Measurements from ENCODE around the gene PRPF18. TPM values are rescaled to one million over a fixed set of nuclear protein-coding genes. Genes with fewer than 3 reads are reported as not detected.

Gene PRPF18
- total RNA-seq, 6 experiments from 2014 or later = 8.1 to 16.1 (median 11.5) TPM

GRCh38 chr10:13590886-13591285 is 4.1 kb downstream of the PRPF18 start:
- ATAC-seq (no peak), DNase-seq (no peak)
- Histone ChIP-seq H3K36me3 (no peaks in the 10 kb centered on the region), H3K4me3 (no peak overlapping the region), H3K27me3 (no peaks in the 10 kb centered on the region), H3K27ac (no peak overlapping the region), H3K4me1 (peaks cover 0 to 11% (median 0%) of the 10 kb centered on the region in 4 donors), H3K9me3 (no peaks in the 10 kb centered on the region)
- WGBS (ENCODE audit: insufficient coverage, low coverage, low lambda C conversion rate, missing lambda C conversion rate) = 87% methylated on average over 4 of the region's 4 CpGs
- intact Hi-C loops (cut with DNase I) = no loop called here
- TF ChIP-seq, protein P1, sequence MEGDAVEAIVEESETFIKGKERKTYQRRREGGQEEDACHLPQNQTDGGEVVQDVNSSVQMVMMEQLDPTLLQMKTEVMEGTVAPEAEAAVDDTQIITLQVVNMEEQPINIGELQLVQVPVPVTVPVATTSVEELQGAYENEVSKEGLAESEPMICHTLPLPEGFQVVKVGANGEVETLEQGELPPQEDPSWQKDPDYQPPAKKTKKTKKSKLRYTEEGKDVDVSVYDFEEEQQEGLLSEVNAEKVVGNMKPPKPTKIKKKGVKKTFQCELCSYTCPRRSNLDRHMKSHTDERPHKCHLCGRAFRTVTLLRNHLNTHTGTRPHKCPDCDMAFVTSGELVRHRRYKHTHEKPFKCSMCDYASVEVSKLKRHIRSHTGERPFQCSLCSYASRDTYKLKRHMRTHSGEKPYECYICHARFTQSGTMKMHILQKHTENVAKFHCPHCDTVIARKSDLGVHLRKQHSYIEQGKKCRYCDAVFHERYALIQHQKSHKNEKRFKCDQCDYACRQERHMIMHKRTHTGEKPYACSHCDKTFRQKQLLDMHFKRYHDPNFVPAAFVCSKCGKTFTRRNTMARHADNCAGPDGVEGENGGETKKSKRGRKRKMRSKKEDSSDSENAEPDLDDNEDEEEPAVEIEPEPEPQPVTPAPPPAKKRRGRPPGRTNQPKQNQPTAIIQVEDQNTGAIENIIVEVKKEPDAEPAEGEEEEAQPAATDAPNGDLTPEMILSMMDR (IDR thresholded peaks at IDR 0.05) = no peak
- TF ChIP-seq POLR2A (IDR thresholded peaks at IDR 0.05) = no peak

GRCh38 chr10:13592306-13592705 is 5.5 kb downstream of the PRPF18 start:
- no peaks in the 10 kb centered on the region for H3K9me3 ChIP-seq
- H3K27ac ChIP-seq = no peak overlapping the region
- peaks cover 0 to 11% (median 0%) of the 10 kb centered on the region in 4 donors for H3K4me1 ChIP-seq
- no peak for DNase-seq
- ATAC-seq = no peak
- intact Hi-C loops (cut with DNase I) = no loop called here
- H3K4me3 ChIP-seq = no peak overlapping the region
- WGBS (ENCODE audit: insufficient coverage, low coverage, low lambda C conversion rate, missing lambda C conversion rate) = 100% methylated on average over 2 of the region's 2 CpGs
- H3K36me3 ChIP-seq = no peaks in the 10 kb centered on the region
- H3K27me3 ChIP-seq = no peaks in the 10 kb centered on the region
- TF ChIP-seq, protein P1 (IDR thresholded peaks at IDR 0.05) = no peak
- TF ChIP-seq POLR2A (IDR thresholded peaks at IDR 0.05) = no peak

DNA sequence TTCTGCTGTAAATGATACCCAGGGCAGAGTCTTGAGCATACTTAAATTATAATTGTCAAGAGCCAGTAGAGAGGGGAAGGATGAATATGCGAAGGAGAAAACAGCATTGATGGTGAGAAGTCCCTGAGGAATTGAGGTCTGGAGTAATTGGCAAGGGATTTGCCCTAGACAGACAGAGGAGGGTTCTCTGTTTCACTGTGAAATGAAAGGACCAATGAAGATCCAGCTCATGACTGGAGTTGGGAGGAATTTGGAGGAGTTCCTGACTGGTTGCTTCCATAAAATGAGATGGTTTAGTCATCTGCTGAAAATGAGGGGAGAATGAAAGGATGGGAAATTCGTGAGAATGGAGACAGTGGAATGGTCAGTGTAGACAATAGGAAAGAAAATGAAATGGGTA is 6.8 kb downstream of the PRPF18 start:
- TF ChIP-seq, protein P1 (IDR thresholded peaks at IDR 0.05) = no peak
- TF ChIP-seq POLR2A (IDR thresholded peaks at IDR 0.05) = no peak
- no peak overlapping the region for H3K27ac ChIP-seq
- peaks cover 0 to 4% (median 0%) of the 10 kb centered on the region in 4 donors for H3K4me1 ChIP-seq
- ATAC-seq (no peak), DNase-seq (no peak)
- no peak overlapping the region for H3K4me3 ChIP-seq
- H3K9me3 ChIP-seq = no peaks in the 10 kb centered on the region
- 94% methylated on average over 2 of the region's 2 CpGs for WGBS (ENCODE audit: insufficient coverage, low coverage, low lambda C conversion rate, missing lambda C conversion rate)
- H3K36me3 ChIP-seq = peaks cover 0 to 6% (median 0%) of the 10 kb centered on the region in 4 donors
- H3K27me3 ChIP-seq = no peaks in the 10 kb centered on the region
- intact Hi-C loops (cut with DNase I) = no loop called here

GRCh38 chr10:13594641-13595040 is 7.9 kb downstream of the PRPF18 start:
- WGBS (ENCODE audit: insufficient coverage, low coverage, low lambda C conversion rate, missing lambda C conversion rate) = 92% methylated on average over 2 of the region's 2 CpGs
- intact Hi-C loops (cut with DNase I) = no loop called here
- ATAC-seq (no peak), DNase-seq (no peak)
- H3K27ac ChIP-seq = no peak overlapping the region
- H3K27me3 ChIP-seq = no peaks in the 10 kb centered on the region
- peaks cover 0 to 9% (median 0%) of the 10 kb centered on the region in 4 donors for H3K36me3 ChIP-seq
- TF ChIP-seq, protein P1 (IDR thresholded peaks at IDR 0.05) = no peak
- TF ChIP-seq POLR2A (IDR thresholded peaks at IDR 0.05) = no peak
- H3K4me3 ChIP-seq = no peak overlapping the region
- H3K9me3 ChIP-seq = no peaks in the 10 kb centered on the region
- peaks cover 0 to 4% (median 0%) of the 10 kb centered on the region in 4 donors for H3K4me1 ChIP-seq

DNA sequence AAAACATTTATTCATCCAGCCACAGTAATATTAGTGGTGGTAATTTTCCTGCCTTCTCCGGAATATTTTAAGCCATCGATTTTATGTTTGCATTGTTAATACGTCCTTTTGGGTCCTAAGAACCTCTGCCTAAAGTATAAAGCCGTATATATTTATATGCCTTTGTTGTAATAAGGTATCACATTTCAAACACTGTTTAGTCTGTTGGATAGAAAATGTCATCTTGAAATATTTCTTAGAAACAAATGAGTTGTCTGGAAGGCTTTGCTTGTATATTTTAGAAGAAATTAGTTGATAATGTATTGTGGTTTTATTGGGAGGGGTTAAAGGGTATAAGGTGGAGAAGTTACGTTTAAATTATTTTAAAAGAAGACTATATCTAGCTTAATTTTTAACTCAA is 11.1 kb downstream of the PRPF18 start:
- Histone ChIP-seq H3K36me3 (peaks cover 0 to 16% (median 0%) of the 10 kb centered on the region in 4 donors), H3K4me1 (peaks cover 0 to 4% (median 0%) of the 10 kb centered on the region in 4 donors), H3K27ac (no peak overlapping the region), H3K4me3 (no peak overlapping the region), H3K9me3 (no peaks in the 10 kb centered on the region), H3K27me3 (no peaks in the 10 kb centered on the region)
- intact Hi-C loops (cut with DNase I) = no loop called here
- no peak for TF ChIP-seq POLR2A (IDR thresholded peaks at IDR 0.05)
- TF ChIP-seq, protein P1 (IDR thresholded peaks at IDR 0.05) = no peak
- ATAC-seq = no peak
- WGBS (ENCODE audit: insufficient coverage, low coverage, low lambda C conversion rate, missing lambda C conversion rate) = 84% methylated on average over 5 of the region's 5 CpGs
- DNase-seq = no peak
